NCI-H2029 (cell line): Measurements from ENCODE around the gene MARCKSL1.
"Not testable (repeated sequence)": the region's sequence is repeated elsewhere in the genome, so short reads cannot be mapped to it uniquely, and the experiment has no call there.

Experiments used
- DNase-seq: peaks from one replicate; lab custom pipeline; 2025; lab: John Stamatoyannopoulos, UW

Gene MARCKSL1, protein sequence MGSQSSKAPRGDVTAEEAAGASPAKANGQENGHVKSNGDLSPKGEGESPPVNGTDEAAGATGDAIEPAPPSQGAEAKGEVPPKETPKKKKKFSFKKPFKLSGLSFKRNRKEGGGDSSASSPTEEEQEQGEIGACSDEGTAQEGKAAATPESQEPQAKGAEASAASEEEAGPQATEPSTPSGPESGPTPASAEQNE

DNA sequence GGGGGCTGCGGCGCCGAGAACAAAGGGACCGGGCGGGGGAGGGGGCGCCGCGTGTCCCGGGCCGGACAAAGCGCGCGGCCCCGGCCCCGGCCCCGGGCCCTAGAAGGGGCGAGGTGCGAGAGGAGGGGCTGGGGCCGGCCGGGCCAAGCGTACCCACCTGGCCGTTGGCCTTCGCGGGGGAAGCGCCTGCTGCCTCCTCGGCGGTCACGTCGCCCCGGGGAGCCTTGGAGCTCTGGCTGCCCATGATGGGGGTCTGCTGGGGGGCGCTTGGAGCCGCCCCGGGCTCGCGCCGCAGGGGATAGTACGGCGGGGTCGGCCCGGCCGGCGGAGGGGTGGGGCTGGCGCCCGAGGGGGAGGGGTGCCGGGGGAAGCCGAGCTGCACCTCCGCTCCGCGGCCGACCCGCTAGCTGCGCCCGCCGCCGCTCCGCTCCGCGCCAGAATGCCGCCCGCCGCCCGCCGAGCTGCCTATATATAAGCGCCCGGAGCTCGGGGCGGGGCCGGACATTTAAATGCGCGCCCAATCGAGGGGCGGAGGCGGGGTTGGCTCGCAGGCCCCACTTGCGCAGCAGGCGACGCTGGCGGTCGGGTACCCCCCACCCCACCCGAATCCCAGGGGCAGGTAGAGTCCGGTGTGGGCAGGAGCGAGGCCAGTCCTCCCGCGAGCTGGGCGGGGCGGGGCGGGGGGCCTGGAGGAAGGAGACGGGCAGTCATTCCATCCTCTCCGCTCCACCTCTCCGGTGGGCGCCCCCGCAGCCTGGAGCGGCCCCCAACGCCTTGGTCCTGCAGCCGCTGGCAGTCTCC is at the start of gene MARCKSL1:
Gene MARCKSL1, minus strand, starts transcription at position 444 of the 801 bp plus-strand sequence. Its CDS starts 200 bp downstream, at position 244.
- DNase-seq: peak; percentile 62

DNA sequence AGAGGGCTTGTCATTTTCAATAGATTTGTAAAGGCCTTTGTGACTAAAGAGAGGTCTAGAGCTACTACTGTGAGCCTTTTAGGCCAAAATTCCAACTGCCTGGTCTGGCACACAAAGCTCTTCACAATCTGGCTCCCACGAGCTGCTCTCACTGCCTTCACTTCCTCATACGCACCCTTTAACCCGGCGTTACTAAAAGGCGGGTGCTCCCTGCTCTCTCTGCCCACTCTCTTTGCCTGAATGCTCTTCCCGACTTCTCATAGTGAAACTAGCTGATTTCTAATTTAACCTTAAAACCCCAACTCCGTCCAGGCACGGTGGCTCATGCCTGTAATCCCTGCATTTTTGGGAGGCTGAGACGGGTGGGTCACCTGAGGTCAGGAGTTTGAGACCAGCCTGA is 44.0 kb upstream of the MARCKSL1 start:
- DNase-seq: no peak

DNA sequence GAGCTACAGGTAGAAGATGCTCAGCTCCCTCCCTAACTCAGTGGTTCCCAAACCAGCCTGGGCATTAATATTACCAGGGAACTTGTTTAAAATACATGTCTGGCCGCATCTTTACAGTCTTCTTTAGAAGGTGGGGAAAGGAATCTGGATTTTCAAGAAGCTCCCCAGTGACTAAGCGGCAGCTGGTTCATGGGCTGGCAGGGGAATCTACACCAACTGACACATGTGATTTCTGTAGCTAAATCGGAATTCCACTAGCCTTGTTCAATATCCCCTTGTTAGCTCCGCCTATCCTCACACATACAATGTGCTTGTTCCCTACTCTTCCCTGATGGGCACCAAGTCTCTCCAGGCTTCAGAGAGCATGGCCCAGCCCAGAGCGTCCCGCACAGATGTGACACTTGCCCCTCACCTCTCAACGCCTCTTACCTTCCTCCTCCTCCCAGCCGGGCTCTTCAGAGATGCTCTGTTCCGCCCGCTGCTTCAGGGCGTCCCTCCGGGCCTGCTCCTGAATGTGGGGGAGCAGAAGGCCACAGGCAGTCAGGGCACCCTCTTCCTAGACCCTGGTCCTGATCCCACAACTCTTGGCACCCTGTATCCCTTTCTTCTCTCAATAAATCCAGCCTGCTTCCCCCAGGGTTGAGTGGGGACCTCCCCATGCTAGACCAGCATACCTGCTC is 41.6 kb upstream of the MARCKSL1 start:
- no peak for DNase-seq

DNA sequence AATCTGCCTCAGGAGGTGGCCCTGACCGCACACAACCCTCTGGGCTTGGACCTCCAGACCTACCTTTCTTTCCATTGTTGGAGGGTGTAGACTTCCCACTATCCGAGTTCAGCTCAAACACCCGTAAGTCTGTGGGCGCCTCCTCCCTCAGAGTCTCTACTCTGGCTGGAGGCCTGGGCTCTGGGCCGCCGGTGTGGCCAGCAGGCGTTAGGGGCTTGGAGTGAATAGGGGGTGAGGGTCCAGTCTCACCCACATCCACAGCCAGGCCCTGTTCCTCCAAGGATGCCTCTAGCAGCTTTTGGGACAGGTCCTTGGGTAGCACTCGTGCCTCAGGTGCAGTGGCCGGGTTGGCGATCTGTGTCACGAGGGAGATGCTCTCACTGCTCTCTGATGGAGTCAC is 40.2 kb upstream of the MARCKSL1 start:
- DNase-seq: no peak

DNA sequence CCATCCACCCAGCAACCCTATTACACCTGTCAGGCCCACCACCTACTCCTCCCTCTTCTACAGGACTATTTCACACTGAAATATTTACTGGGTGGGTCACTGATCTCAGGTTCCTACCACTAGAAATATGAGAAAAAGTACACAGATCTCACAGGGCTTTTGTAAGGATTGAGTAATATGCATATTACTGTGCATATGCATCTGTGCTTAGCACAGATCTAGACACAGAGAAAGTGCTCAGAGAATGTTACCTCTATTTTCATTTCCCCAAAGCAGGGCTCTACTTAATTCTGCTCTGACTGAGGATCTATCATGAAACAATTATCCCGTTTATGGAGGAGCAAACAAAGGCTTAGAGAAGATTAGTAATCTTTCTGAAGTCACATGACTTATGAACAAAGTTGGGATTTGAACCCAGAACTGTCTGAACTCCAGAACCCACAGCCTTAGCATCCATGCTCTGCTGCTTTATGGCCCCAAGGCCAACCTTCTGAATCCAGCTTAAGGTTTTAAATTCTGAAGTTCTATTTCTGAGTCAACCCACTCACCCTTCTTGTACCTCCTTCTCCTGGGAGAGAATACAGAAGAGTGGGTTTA is 38.1 kb upstream of the MARCKSL1 start:
- DNase-seq: no peak

DNA sequence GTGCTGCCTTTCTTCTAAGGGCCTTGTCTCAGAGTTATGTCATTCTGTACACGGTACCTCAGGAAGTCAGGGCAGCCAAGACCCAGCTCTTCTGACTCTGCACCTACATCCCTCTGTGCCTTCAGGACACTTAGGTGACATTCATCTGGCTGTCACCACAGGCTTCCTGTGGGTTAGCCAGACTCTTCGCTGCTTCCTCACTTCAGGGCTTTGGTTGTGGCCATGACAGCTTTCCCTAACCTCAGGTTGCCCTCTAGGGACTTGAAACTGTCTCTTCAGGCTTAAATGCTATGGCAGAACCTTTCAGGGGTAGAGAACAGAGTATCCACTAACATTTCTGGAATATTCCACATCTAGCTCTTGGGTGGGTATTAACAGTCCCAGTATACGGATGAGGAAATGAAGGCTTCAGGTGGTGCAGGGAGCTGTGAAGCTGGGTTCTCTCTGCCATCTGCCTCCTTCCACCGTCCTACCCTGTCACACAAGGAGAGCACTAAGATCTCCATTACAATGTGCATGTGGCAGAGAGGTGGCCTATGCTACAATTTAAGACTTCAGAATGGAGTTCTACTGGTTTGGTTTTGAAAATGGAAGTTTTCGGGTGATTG is 36.2 kb upstream of the MARCKSL1 start:
- DNase-seq: no peak

DNA sequence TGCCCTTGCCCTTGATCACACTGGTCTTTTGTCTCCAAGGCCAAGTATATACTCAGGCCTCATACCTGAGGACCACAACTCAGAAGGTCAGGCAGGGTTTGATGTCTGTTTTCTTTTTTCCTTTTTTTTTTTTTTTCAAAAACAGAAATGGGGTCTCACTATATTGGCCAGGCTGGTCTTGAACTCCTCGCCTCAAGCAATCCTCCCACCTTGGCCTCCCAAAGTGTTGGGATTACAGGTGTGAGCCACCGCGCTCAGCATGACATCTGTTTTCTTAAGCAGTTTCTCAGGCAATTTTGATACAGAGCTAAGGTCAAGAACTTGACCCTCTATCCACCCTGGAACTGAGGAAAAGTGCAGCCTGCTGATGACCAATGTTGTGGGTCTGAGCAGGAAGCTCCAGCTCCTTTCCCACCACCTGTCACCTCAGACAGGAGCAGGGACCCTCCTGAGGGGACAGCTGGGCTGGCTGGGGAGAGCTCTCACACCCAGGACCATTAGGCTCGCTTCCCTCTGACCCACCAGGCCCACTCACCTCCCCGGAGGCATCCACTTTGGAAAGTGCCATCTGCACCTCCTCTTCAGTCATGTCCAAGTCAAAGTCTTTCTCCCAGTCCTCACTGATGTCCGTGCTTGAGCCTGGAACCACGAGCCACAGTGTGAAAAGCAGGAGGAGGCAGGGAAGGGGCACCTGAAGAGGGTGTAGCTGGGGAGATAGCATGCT is 32.0 kb upstream of the MARCKSL1 start:
- no peak for DNase-seq

DNA sequence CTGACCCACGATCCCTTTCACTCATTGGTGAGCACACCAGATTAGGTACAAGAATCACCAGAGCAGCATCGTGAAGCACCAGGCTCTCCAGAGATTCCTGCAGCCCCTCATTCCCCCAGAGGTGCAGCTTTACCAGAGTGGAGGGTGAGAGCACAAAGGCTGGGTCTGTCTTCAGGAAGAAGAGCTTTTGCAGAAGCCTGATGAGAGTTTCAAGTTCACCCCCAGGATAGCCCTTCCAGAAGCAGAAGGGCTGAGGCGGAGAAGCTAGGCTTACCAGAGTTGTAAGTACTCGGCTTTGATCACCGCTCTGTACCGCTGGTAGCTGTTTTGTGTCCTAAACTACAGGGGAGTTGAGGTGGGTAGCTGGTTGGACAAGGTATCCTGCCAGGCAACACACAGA is 29.4 kb upstream of the MARCKSL1 start:
- DNase-seq: no peak

DNA sequence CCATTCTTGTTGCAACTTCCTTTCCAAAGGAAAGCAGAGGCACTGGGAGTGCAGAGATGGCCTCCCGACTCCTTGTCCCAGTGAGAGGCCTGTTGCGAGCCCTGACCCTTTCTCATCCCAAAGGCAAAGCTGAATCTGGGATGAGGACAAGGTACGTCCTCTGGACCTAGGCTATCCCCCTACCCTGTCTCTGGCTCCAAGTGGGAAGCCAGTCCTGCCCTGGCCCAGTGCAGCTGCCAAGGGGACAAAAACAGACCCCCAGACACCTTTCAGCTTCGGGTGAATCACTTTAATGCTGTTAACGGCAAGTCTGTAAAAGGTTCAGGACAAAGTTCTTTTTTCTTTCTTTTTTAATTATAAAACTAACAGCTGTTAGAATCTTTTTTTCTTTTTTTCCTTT is 28.8 kb upstream of the MARCKSL1 start:
- DNase-seq: no peak

DNA sequence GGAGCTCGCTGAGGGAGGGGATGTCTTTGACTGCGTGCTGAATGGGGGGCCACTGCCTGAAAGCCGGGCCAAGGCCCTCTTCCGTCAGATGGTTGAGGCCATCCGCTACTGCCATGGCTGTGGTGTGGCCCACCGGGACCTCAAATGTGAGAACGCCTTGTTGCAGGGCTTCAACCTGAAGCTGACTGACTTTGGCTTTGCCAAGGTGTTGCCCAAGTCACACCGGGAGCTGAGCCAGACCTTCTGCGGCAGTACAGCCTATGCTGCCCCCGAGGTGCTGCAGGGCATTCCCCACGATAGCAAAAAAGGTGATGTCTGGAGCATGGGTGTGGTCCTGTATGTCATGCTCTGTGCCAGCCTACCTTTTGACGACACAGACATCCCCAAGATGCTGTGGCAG is 27.7 kb upstream of the MARCKSL1 start:
- DNase-seq: no peak

DNA sequence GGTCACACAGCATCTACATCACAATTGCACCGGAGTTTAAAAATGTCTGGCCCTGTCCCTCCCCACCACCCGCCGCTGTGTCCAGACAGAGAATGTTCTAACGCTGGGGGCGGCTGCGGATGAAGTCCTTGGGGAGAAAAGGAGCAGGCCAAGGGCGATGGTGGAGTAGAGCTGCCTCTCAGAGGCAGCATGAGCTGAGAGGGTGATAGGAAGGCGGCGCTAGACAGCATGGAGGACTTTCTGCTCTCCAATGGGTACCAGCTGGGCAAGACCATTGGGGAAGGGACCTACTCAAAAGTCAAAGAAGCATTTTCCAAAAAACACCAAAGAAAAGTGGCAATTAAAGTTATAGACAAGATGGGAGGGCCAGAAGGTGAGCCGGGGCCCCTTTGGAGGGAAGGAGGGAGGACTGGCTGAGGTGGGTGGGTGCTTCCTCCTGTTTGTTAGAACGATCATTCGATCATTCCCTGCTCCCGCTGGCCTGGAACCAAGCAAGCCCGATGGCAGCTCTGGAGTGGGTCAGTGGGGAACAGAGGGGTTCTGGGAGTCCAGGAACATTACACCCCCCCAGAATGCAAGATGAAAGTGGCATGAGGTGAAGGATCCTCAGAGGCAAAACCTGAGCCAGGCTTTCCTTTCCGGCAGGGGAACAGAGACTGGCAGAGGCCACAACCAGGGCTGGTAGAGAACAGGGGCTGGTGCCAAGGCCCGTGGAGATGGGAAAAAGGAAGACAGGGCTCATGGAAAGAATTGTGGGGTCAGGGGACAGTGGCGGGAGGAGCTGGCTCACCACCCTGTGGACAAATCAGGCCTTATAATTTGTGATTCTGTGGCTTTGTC is 26.7 kb upstream of the MARCKSL1 start, which contains the start of the genes FAM229A and TSSK3:
Gene FAM229A, minus strand, starts transcription at position 12 of the 840 bp plus-strand sequence. CDS start 394 bp downstream, outside the sequence.
Gene TSSK3, plus strand, starts transcription at position 66 of the 840 bp plus-strand sequence. Its CDS starts 163 bp downstream, at position 229.
- no peak for DNase-seq

DNA sequence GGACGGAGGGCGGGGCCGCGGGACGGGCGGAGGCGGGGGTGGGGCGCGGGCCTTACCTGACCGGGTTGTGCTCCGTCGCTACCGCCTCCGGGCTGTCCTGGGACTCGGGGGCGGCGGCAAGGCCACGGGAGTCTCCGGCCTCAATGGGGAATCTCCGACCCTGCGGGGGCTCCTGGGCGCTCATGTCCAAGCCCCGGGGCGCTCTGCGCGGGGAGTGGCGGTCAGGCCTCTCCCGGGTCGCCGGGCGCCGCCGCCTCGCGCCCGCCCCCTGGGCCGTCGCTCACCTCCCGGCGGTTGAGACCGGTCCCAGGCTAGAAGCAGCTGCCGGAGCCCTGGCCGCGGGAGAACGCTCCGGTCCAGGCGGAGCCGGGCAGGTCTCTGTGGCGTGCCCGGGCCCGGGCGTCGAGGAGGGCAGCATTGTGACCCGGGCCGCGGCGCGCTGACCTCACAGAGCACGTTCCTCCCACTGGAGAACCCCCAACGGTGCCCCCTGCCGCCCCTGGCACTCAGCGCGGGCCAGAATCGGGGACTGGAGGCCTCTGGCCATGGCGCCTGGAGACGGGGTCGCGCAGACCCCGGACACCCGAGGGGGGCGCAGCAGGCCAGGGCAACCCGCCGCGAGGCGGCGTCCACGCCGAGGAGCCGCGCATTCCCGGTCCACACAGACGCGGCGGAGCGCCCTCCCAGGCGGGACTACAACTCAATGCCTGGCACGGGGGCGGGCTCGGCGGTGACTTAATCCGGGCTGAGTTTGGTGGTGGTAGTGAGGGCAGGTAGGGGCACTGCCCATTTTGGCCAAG is 25.8 kb upstream of the MARCKSL1 start:
- no peak for DNase-seq

DNA sequence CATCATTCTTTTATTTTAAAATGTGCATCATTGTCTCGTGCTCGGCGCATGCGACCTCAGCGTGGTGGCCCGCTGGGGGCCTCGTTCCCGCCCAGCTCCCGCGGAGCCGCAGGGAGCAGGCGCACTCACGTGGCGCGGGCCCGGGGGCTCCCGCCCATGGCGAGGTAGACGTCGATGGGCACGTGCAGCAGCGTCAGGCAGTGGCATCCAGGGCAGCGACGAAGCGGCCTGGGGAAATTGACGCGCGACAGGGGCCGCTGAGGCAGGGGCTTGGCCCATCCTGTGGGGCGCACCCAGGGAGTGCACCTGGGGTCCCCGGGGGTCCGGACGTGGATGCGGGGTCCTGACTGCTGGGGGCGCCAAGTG is 25.3 kb upstream of the MARCKSL1 start:
- no peak for DNase-seq

DNA sequence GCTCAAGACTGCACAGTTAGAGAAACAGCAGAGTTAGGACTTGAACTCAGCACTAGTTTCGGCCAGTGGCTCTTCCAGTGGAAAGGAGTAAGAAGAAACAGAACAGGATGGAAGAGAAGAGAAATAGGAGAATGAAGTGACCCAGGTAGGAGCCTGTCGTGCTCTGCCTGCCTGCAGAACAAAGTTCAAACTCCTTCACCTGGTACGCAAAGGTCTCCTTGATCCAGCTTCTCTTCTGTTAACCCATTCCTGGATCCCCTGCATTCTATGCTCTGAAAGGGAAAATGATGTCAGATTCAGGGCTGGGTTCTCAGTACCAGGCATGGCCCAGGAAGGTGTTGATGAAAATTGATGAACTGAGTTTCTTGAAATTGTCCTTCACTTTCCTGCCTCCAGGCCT is 22.4 kb upstream of the MARCKSL1 start:
- DNase-seq: no peak

DNA sequence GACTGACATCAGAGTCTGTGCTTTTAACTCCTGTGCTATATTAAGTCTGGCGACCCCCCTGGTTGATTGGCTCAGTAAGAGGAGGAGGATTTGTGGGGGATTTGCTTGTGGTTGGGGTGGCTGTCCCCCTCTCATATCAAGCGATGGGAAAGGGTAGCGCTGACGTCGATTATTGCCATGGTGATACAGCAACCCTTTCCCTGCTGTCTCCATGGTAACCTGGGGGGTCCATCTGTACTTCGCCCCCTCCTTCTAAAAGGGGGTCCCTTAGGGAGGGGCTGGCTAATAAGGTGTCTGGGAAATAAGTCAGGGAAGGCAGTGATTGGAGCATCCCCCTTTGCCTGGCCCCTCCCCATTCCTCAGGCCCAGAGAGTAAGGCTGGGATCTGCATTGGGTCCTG is 21.6 kb upstream of the MARCKSL1 start:
- DNase-seq: no peak

DNA sequence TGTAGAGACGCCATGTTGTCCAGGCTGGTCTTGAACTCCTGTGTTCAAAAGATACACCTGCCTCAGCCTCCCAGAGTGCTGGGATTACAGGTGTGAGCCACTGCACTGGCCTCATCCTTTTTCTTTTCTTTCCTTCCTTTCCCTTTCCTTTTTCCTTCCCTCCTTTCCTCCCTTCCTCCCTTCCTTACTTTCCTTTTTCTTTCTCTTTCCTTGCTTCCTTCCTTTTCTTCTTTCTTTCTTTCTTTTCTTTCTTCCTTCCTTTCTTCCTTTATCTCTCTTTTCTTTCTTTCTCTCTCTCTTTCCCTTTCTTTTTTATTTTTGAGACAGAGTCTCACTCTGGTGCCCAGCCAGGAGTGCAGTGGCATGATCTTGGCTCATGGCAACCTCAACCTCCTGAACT is 20.4 kb upstream of the MARCKSL1 start:
- DNase-seq: no peak

DNA sequence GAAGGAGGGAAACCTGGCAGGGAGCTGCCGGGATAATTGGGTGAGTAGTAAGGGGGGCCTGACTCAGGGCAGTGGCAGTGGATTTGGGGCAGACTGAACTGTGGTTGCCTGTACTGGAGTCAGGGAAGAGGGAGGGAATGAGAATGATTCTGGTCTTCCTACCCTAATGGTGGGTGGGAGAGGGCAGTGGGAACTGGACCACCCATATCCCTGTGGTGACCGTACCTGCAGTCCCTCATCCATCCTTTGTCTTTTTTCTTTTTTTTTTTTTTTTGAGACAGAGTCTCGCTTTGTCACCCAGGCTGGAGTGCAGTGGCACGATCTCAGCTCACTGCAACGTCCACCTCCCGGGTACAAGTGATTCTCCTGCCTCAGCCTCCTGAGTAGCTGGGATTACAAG is 19.7 kb upstream of the MARCKSL1 start:
- not testable (repeated sequence) for DNase-seq

DNA sequence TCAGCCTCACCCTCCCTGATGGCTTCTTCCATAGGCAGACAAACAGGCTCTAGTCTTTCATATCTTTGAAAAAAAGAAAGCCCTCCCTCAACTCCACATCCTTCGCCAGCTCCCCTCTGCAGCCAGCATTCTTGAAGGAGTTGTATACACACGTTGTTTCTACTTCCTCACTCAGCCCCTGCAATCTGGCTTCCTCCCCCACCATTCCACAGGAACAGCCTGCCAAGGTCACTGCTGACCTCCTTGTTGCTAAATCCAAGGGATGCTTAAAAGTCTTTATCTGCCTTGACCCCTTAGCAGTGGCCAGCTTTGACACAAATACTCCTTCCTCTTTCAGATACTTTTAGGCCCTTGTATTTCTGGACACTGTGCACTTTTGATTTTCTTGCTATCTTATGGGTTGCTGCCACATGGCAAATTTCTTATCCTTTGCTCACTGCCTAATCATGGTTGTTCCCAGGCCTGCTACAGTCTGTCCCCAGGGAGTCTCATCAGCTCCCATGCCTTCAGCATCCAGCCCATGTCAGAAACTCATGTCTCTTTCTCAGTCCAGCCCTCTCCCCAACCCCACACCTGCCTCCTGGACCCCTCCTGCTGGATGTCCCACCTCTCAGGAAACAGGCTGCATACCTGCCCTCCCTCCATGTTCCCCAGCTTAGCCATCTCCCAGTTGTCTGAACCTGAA is 18.0 kb upstream of the MARCKSL1 start:
- no peak for DNase-seq

DNA sequence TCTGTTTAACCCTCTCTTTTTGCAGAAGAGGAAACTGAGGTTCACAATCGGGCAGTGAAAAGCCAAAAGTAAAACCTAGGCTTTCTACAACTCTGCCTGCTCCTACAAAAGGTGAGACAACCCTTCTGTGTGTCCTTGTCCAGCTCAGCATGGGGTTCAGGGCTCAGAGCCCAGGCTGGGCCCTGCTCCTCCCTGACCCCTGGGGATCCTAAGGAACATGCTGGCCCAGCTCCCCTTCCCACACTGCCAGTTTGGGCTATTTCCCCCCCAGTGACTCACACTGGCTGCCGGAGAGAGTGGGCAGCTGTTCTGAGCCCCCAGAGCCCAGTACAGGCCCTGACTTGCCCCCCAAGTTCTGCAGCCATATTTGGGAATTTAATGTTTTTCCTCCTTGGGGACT is 17.4 kb upstream of the MARCKSL1 start:
- DNase-seq: no peak
